ENCODE data around the gene SLC19A1.

- TF ChIP-seq CTCF (IDR thresholded peaks at IDR 0.05) (no peak), POLR2A (IDR thresholded peaks at IDR 0.05) (no peak)
These were observed 67.1 kb downstream of the SLC19A1 start for GRCh38 chr21:45475004-45475685.

Data from right lobe of liver (tissue), 4 donors.